Activated CD8-positive, alpha-beta memory T cell treated with anti-CD3 and anti-CD28 coated beads, Interleukin-2, amount 50 U/mL, for 1 hour (primary cell): ENCODE data around the gene RHOT1.
"Not testable (repeated sequence)": the region's sequence is repeated elsewhere in the genome, so short reads cannot be mapped to it uniquely, and the experiment has no call there.

Experiments
- DNase-seq: peaks from one replicate; pipeline ENCODE4 v3.0.0-alpha.2; 2020; ENCODE audit errors: extremely low read depth

Gene RHOT1

DNA sequence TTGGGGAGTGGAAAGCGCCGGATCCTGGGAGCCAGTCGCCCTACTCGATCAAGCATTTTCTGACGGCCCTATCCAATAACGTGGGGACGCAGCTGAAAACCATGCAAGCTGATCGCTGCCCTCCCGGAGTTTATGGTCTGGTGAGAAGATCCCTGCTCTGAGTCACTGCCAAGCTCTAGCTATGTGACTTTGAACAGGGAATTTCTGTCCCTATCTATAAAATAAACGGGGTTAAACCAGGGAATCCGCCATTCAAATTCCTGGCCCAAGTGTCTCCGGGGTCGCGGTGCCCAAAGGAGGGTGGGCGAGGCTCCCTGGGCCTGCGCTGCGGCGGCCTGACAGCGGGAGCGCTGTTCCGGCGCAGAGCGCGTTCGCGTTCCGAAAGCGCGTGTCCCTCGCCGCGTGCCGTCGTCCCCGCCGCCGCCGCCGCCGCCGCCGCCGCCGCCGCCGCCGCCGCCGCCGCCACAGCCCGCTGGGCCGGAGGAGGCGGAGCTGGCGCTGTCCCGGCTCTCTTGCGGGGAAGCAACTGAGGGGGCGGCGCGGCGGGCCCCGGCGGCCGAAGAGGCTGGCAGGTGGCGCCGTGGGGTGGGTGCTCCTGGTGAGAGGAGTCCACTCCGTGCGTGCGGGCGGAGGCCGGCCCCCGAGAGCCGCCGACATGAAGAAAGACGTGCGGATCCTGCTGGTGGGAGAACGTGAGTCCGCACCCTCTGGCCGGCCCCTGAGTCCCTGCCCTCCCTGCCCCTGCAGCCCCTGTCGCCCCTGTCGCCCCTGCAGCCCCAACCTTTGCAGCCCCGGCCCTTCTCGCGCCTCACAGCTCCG lies at the start of gene RHOT1:
RHOT1 (plus strand) TSS at position 465 of the 819 bp plus-strand sequence; CDS start at position 656, 191 bp downstream.
- peak; percentile 16 for DNase-seq

DNA sequence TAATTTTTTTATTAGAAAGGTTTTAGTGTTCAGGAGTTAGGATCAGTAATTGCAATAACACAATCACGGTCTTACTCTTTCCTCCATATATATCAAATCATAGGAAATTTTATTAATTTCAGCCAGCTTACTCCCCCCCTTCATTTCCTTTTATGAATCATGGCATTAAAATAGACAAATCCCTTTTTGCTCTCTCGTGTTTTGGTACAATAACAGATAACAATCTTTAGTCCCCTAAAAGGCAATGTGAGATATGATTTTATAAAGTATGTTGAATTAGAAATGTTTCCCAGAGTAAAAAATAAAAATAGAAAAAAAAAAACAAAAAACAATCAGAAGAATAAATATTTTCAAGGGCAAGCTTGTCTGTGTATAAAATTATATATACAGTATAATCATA lies 42.6 kb upstream of the RHOT1 start:
- no peak for DNase-seq

DNA sequence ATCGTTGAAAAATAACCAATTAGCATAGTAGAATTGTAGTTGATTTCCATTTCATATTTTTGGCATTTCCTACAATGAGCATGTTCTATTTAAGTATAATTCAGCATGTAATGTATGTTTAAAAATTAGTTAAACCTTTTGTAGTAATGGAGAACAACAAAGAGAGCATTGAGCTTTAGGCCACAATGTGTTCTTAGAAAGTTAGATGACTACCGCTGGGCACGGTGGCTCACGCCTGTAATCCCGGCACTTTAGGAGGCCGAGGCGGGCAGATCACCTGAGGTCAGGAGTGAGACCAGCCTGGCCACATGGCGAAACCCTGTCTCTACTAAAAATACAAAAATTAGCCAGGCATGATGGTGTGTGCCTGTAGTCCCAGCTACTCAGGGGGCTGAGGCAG lies 42.0 kb upstream of the RHOT1 start:
- not testable (repeated sequence) for DNase-seq

DNA sequence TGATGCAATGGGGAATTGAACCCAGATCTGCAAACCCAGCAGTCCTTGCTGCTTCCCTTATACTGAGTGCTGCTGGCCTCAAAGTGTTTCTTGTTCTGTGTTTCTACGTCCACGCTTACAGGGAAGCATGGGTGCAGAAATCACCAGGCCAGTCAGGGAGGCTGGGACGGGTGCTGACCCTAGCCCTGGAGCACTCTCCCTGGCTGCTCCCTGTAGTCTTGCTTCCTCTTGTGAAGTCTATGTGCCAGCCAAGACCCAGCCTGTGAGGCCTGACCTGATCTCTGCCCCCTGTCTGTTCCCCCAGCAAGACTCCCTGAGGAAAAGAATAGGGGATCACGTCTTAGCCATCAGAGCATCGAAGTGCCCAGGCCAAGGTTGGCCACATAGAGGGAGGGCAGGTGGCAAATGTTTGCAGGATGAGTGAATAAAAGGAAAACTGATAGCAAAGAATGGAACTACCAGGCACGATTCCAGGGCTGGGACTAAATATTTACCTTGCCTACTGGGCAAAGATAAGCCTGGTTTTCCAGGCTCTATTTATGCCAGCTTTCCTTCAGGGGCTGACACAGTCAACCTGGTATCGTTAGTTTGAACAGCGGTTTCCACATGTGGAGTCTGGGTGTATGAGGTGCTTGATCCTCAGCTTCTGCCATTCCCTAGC lies 41.2 kb upstream of the RHOT1 start:
- DNase-seq: no peak

DNA sequence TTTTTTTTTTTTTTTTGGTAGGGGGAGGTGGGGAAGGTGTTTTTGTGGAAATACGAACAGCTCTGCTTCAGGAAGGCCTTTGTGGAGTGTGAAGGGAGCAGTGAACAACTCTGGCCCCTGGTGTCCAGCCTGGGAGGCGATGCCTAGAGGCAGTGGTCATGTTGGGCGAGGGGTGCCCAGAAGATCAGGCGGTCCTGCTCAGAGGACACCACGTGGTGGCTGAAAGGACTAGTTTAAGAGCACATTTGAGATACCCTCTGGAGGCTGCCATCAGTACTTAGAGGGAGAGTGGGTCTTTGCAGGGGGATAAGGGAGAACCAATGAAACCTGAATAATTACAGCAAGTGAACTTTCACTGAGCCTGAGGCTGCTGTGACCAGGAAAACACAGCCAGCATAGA lies 40.1 kb upstream of the RHOT1 start:
- DNase-seq: no peak

DNA sequence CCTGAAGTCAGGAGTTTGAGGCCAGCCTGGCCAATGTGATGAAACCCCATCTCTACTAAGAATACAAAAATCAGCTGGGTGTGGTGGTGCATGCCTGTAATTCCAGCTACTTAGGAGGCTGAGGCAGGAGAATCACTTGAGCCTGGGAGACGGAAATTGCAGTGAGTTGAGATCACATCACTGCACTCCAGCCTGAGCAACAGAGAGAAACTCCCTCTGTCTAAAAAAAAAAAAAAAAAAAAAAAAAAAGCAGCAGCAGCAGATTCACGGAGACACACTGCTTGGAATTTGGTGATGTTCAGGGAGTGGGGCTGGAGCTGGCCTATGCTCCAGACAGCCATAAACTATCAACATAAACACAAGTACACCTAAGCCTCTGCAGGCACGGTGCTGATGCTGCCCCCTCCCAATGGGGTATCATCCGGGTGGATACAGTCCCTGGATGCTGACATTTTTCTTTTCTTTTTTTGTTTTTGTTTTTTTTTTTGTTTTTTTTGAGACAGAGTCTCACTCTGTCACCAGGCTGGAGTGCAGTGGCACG lies 39.6 kb upstream of the RHOT1 start:
- no peak for DNase-seq

DNA sequence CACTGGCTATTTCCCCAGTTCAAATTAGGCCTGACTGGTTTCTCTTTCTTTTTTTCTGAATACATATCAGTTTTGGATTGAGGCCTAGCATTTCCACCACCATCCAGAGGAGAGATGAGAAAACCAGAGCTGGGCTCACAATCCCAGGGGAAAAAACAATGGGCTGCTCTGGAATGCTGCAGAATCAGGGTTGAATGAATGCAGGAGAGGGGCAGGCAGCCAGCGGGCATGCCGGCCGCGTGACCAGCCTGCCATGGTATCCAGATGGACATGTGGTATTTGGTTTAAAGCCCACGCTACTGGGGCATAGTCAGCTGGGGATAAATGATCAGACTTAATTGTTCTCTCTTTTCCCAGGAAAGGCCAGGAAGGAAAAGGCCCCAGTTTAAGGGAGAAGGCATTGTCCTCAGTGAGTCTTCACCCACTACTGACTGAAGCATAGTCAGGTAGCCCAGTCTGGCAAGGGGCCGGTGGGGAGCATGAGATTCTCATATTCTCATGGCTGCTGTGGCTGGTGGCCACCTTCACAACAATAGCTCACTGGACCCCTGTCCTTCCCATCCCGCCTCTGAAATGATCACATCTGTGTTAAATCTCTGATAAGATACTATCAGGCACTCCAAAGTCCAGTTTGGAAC lies 38.7 kb upstream of the RHOT1 start:
- DNase-seq: no peak

DNA sequence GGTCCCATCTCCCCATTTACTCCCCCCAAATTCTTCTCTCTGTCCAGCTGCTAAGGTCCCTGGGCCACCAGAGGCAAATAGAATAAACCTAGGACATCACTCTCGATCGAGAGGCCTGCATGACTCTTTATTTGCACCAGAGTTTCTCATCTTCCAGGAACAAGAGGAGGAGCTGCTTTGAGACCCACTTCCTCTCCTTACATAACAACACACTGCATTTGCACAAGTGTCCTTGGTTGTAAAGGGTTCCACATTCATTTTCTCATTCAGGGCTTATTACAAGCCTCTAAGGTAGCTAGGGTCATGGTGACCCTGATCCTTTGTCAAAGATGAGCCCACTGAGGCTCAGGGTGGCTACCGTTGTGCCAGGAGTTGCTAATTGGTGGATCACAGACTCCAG lies 38.1 kb upstream of the RHOT1 start:
- DNase-seq: no peak

DNA sequence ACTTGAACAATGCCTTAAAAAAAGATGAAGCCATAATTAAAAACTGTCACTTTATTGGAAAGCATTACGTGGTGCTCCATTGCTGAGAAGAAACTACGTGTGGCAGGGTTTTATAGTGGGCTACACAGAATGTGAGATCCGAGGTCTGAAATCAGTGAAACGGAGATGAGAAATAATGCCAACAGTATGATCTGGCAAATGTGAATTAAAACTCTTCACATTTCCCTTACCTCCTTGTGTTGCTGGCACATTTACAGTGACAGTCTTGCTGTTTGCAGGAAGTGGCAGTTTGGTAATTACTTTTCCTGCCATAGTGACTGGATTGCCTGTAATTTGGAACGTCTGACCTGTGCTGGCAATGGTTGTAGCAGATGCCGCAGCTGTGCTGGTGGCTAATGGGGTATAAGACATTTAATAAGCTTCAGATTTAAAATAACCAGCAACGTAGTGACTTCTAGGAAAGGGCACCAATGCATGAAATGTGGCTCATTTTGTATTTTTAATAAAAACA lies 35.8 kb upstream of the RHOT1 start:
- not testable (repeated sequence) for DNase-seq

DNA sequence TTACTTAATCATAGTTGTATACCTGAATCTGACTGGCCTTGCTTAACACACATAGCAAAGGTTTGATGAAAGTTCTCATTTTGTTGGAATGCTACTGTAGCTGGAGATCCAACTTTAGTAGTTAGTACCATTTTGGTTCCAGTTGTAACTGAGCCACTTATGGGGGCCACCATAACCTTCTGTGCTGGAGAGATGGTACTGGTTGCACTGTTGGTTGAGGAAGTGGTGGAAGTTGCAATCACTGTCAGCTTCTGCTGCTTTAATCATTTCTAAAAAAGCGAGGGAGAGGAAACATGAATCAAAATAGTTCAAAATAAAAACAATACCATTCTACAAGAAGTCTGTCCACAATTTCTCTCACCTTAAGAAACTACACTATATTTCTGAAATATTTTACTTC lies 35.1 kb upstream of the RHOT1 start:
- not testable (repeated sequence) for DNase-seq

DNA sequence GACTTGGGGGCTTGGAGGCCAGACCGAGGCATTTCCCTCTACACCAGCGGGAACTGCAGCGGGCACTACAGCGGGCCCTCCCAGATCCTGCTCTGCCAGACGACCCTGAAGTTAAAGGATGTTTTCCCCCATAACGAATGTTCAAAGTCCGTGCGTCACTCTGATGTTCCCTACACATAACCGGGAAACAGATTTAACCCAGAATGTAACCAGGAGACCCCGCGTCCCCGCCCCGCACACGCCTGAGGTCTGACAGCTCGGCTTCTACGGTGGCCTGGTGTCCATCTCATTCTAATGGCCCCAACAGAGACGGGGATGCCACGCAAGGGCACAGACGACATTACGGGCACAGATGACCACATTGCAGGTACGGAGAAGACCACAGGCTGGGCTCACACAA lies 31.7 kb upstream of the RHOT1 start:
- DNase-seq: no peak

DNA sequence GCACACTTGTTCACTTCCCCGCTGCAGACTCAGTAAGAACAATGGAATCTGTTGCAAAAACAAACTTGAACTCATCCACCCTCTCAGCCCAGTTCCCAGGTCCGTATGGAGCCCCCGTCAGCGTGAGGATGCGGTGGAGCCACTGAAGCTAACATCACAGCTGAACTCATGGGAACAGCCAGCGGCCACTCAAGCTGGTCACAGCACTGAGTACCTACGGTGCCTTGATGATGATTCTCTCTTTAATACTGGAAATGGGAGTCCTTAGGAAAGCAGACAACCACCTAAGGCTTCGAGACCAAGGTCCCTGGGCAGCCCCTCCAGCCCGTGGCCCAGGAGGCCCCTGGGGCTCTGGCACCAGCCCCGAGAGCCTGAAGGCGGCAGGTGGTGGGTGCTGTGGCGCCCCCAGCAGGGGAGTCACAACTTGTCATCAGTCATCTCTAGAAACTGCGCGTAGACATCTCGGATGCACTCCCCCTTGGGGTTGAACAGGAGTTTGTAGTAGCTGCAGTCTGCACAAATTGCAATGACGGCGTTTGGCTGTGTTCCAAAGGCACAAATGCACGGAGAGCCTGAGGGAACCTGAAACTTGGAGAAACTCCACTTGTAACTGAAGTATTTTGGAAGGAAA lies 31.0 kb upstream of the RHOT1 start:
- no peak for DNase-seq

DNA sequence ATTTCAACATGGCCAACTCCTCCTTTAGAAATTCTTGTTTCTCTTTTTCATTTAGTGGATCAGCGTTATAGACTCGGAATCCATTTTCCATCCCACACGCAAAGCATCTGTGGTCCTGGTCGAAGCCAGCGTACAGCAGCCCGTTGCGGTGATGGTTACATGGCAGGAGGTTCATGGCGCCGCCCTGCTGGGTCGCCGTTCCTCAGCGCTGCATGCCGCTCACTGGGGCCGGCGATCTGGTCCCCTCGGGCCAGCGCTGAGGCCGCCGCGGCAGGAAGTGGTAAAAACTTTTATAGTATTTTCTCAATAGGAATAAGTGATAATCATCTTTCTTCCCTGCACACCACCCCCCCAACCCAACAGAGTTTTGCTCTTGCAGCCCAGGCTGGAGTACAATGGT lies 29.9 kb upstream of the RHOT1 start:
- DNase-seq: no peak

DNA sequence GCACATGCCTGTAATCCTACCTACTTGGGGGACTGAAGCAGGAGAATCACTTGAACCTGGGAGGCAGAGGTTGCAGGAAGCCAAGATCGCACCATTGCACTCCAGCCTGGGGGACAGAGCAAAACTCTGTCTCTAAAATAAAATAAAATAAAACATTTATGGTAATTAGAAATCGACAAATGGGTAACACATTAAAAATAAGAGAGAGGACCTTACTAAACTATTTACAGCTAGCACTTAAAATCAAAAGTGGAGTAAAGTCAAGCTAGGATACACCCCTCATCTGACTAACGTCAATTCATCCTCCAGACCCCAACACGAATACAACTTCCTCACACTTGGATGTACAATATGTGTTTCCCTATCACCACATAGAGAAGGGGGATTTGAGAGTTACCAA lies 27.8 kb upstream of the RHOT1 start:
- DNase-seq: no peak

DNA sequence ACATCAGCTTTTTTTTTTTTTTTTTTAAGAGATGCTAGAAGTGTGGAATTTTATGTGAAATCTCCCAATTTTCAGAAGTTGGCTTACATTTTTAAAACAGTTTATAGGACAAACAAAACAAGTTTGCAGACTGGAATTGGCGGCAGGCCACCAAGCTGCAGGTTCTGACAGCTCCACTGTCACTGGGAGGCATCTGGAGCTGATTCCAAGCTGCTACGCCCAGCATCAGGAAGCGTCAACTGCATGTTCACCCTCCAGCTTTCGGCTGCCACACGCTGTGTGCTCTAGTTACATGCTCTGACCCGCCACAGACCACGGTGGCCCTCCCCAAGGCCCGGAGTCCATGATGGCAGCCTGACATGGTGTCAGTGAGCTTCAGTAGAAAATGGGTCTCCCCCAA lies 26.8 kb upstream of the RHOT1 start:
- not testable (repeated sequence) for DNase-seq

DNA sequence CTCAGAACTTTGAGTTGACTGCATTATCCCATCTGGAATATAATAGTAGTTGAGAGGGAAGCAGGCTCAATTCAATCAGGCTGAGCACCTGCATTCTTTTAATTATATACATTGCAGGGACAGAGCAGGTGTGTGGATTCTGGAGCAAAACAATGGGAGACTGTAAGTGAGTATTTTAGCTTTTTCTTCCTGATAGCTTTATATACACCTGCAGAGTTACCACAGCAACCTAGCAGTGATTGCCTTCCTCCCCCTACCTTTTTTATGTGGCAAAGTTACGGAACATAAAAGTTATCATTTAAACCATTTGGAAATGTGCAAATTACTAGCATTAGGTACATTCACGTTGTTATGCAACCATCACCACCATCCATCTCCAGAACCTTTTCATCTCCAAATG lies 25.4 kb upstream of the RHOT1 start:
- no peak for DNase-seq

DNA sequence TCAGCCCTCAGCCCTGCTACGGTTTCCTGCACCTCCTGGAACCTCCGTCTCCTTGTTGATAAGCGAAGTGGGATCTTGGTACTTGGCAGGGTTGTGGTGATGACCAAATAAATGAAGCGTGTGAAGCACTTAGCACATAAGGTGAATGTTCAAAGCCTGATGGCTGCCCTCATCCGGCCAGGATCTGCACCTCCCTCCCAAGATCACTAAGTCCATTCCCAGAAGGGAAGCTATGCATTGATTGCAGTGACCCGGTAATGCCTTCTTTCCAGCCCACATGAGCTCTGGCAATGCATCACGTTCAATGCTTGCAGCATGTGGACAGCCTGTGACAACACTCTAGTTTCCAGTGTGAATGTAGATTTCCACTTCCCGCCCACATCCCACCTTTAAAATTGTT lies 24.9 kb upstream of the RHOT1 start:
- DNase-seq: no peak

DNA sequence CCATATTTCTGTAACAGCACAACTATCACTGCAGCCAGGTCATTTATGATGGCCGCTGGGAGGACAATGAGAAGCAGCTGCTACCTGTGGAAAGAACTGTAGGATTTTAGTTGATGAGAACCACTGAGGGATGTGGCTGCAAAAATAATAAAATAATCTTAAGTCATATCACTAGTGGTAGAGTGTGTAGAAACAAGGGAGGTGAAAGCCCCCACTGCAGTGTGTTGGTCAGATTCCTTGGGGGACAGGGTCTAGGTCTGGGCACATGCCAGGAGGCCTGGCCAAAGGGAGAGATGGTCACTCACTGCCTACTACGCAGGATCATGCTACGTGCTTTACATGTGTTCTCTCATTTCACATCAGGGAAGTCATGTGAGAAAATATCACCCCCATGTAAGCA lies 24.2 kb upstream of the RHOT1 start:
- DNase-seq: not testable (repeated sequence)

DNA sequence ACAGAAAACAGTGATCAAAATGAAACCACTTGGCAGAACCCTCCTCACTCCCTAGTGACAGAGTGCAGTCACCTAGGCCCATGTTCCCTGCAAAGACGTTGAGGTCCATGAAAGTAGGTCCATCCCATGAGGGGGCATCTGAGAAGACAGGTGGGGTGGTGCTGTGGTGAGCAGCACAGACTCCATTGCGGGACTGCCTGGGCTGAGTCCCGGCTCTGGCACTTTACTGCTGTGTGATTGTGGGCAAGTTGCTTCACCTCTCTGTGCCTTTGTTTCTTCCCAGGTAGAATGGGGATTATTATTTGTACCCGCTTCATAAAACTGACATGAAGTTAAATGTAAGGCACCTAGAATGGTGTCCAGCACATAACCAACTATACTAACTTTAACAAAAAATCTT lies 23.5 kb upstream of the RHOT1 start:
- DNase-seq: no peak

DNA sequence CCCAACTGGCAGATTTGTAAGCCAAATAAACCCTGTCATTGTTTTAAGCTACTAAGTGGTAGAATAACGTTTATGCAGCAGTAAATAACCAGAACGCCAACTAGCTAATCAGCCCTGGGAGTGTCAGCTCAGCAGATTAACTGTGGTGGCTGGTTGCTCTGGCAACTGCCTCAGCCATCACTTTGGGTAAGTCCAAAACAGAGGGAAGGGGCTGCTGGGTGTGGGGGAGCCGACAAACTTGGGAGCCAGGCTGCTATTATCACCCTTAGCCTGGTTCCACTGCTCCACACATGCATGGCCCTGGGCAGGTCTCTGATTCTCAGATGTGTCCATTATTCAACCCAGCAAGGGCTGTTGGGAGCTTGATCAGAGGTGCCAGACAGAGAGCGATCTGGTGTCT lies 22.2 kb upstream of the RHOT1 start:
- DNase-seq: no peak

DNA sequence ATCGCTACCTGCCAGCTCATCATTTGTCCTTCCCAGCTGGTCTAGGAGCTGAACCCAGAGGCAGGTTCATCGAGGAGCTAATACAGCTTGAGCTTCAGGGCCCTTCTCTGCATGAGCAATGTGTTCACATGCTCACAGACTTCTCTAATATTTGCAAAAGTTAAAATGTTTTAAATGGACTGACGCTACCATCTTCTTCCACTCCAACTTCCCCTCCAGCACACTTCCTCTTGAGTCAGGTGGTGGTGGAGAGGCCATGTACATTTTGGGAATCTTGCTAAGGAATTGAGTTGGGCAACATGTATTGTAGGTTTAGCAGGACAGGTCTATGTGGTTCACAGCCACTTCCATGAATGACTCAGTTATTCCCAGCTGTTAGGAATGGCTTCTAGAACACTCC lies 21.6 kb upstream of the RHOT1 start:
- no peak for DNase-seq

DNA sequence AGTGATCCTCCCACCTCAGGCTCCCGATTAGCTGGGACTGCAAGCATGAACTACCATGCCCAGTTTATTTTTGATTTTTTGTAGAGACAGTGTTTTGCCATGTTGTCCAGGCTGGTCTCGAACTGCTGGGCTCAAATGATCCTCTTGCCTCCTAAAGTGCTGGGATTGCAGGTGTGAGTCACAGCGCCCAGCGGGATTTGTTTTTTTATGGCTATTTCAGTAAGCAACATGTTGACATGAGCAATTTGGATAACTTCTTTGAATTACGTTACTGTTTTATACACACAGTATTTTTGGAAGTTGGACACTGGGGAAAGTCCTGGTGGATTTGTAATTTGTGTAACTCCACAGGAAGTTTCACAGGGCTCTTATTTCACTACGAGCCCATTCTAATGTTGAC lies 18.5 kb upstream of the RHOT1 start:
- no peak for DNase-seq
